Effector memory CD8-positive, alpha-beta T cell (primary cell): ENCODE measurements around the gene DRD3.

Source experiments
- ATAC-seq: fragments of 150-1000 bp; cut with Tn5 transposase; replicated peaks from 2 replicates; pipeline ENCODE4 v1.10.0; 2021; ENCODE audit warnings: mild to moderate bottlenecking, moderate library complexity
- DNase-seq, 3 experiments: peaks; one replicate each; pipeline ENCODE4 v3.0.0; 2021
- H3K27ac Mint-ChIP-seq, 2 donors: one replicate each; pipeline ENCODE4 v1.8.0; 2022; ENCODE audit warnings: mild to moderate bottlenecking in 2 of 2, mixed read lengths in 2 of 2, moderate library complexity in 2 of 2
- H3K27me3 Mint-ChIP-seq, 2 donors: one replicate each; pipeline ENCODE4 v1.8.0; 2022; ENCODE audit warnings: mixed read lengths in 2 of 2
- H3K36me3 Mint-ChIP-seq: one replicate; pipeline ENCODE4 v1.8.0; 2022; ENCODE audit warnings: mild to moderate bottlenecking, moderate library complexity, mixed read lengths; ENCODE audit not compliant: insufficient read depth
- H3K4me1 Mint-ChIP-seq, 2 donors: one replicate each; pipeline ENCODE4 v1.8.0; 2022; ENCODE audit warnings: low read depth in 2 of 2, mixed read lengths in 2 of 2
- H3K4me3 Mint-ChIP-seq, 2 donors: one replicate each; pipeline ENCODE4 v1.8.0; 2022; ENCODE audit warnings: mild to moderate bottlenecking in 2 of 2, mixed read lengths in 2 of 2, moderate library complexity in 2 of 2
- H3K9me3 Mint-ChIP-seq, 2 donors: one replicate each; pipeline ENCODE4 v1.8.0; 2022; ENCODE audit warnings: mixed read lengths in 2 of 2

Gene DRD3

GRCh38 chr3:114127517-114127916 is 51.3 kb downstream of the DRD3 start:
- no peak for ATAC-seq

GRCh38 chr3:114126461-114126860 is 52.4 kb downstream of the DRD3 start:
- peaks cover 7 to 12% of the 10 kb centered on the region in 2 donors for H3K27me3 Mint-ChIP-seq
- DNase-seq: no peak
- ATAC-seq: no peak
- no peaks in the 10 kb centered on the region for H3K4me1 Mint-ChIP-seq
- H3K36me3 Mint-ChIP-seq: peaks cover 5% of the 10 kb centered on the region
- no peak overlapping the region for H3K4me3 Mint-ChIP-seq
- H3K27ac Mint-ChIP-seq: no peak overlapping the region
- H3K9me3 Mint-ChIP-seq: no peaks in the 10 kb centered on the region

More at GRCh38 chr3:114127517-114127916, 51.3 kb downstream of the DRD3 start:
- no peaks in the 10 kb centered on the region for H3K9me3 Mint-ChIP-seq
- peaks cover 5% of the 10 kb centered on the region for H3K36me3 Mint-ChIP-seq
- no peak overlapping the region for H3K27ac Mint-ChIP-seq
- DNase-seq: no peak
- H3K27me3 Mint-ChIP-seq: peaks cover 13 to 21% of the 10 kb centered on the region in 2 donors
- no peaks in the 10 kb centered on the region for H3K4me1 Mint-ChIP-seq
- H3K4me3 Mint-ChIP-seq: no peak overlapping the region

GRCh38 chr3:114122027-114122709 is 56.7 kb downstream of the DRD3 start:
- no peaks in the 10 kb centered on the region for H3K4me1 Mint-ChIP-seq
- no peaks in the 10 kb centered on the region for H3K36me3 Mint-ChIP-seq
- H3K27ac Mint-ChIP-seq: no peak overlapping the region
- H3K9me3 Mint-ChIP-seq: no peaks in the 10 kb centered on the region
- ATAC-seq (no peak), DNase-seq (no peak)
- peaks cover 7 to 12% of the 10 kb centered on the region in 2 donors for H3K27me3 Mint-ChIP-seq
- no peak overlapping the region for H3K4me3 Mint-ChIP-seq

- no peak overlapping the region for H3K4me3 Mint-ChIP-seq
- ATAC-seq (no peak), DNase-seq (no peak)
- no peaks in the 10 kb centered on the region for H3K36me3 Mint-ChIP-seq
- no peaks in the 10 kb centered on the region for H3K4me1 Mint-ChIP-seq
- H3K9me3 Mint-ChIP-seq: no peaks in the 10 kb centered on the region
- H3K27ac Mint-ChIP-seq: no peak overlapping the region
- peaks cover 7 to 12% of the 10 kb centered on the region in 2 donors for H3K27me3 Mint-ChIP-seq
Observed at GRCh38 chr3:114120211-114120610, 58.6 kb downstream of the DRD3 start.

DNA sequence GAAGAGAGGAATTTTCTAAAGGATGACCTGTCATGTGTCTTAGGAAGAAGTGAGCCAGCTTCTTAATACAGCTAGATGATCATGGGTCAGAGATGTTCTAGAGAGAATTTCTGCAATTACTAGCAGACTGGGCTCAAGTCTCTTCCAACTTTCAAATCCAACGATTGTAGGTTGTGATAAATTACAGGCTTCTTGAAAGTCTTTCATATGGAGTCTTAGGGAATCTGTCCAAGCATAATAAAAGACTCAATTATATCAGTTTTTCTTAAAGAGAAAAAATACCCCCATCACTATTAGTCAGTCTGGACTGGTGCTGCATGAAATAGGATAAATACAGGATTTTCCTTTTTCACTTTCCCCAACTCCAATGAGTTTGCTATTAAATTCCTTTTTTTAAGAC is 59.1 kb downstream of the DRD3 start:
- Mint-ChIP-seq H3K4me3 (no peak overlapping the region), H3K27me3 (peaks cover 7 to 12% of the 10 kb centered on the region in 2 donors), H3K4me1 (no peaks in the 10 kb centered on the region), H3K9me3 (no peaks in the 10 kb centered on the region), H3K36me3 (no peaks in the 10 kb centered on the region), H3K27ac (no peak overlapping the region)
- no peak for ATAC-seq
- DNase-seq: no peak

DNA sequence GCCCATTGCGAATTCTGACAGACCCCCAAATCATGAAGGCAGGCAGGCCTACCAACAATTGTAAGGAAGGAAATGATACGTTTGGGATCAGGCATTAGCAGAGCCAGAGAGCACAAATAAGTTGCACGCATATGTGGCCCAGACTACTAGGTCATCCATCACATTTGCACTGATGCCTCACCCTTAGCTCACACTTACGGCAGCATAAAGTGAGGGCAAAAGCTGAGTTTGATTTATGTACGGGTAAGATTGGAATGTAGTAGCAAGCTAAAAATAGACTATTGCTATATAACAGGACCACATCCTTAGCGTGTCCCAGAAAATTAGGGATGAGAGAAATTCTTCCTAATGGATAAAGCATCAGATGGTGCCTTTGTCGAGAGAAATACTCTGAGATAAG is 63.7 kb downstream of the DRD3 start:
- H3K9me3 Mint-ChIP-seq: no peaks in the 10 kb centered on the region
- no peak overlapping the region for H3K4me3 Mint-ChIP-seq
- DNase-seq: no peak
- H3K27ac Mint-ChIP-seq: no peak overlapping the region
- no peaks in the 10 kb centered on the region for H3K4me1 Mint-ChIP-seq
- ATAC-seq: no peak
- H3K36me3 Mint-ChIP-seq: no peaks in the 10 kb centered on the region
- H3K27me3 Mint-ChIP-seq: peaks cover 22 to 25% of the 10 kb centered on the region in 2 donors

- H3K4me3 Mint-ChIP-seq: no peak overlapping the region
- no peaks in the 10 kb centered on the region for H3K36me3 Mint-ChIP-seq
- no peaks in the 10 kb centered on the region for H3K4me1 Mint-ChIP-seq
- ATAC-seq (no peak), DNase-seq (no peak)
- H3K27me3 Mint-ChIP-seq: peaks cover 26 to 29% of the 10 kb centered on the region in 2 donors
- no peak overlapping the region for H3K27ac Mint-ChIP-seq
- H3K9me3 Mint-ChIP-seq: no peaks in the 10 kb centered on the region
Observed at GRCh38 chr3:114114719-114115118, 64.1 kb downstream of the DRD3 start.

DNA sequence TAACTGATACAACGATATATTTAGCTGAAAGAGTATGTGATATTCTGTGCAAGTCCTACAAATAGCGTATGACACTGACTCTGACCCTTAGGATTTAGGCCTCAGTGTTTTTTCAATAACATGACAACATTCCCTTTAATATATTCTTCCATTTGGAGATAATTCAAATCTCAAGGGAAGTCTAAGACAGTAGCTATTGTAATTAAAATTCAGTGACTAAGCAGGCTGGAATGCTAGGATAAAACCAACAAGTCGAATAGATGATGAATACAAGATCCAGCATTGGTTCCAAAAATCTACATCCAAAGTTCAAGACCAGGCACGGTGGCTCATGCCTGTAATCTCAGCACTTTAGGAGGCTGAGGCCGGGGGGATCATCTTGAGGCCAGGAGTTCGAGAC is 66.2 kb downstream of the DRD3 start:
- Mint-ChIP-seq H3K4me3 (no peak overlapping the region), H3K27ac (no peak overlapping the region), H3K27me3 (peaks cover 31 to 34% of the 10 kb centered on the region in 2 donors), H3K36me3 (no peaks in the 10 kb centered on the region), H3K9me3 (no peaks in the 10 kb centered on the region), H3K4me1 (no peaks in the 10 kb centered on the region)
- ATAC-seq (no peak), DNase-seq (no peak)

GRCh38 chr3:114111060-114111770 is 67.6 kb downstream of the DRD3 start:
- Mint-ChIP-seq H3K9me3 (no peaks in the 10 kb centered on the region), H3K27me3 (peaks cover 31 to 34% of the 10 kb centered on the region in 2 donors), H3K36me3 (no peaks in the 10 kb centered on the region), H3K4me1 (no peaks in the 10 kb centered on the region), H3K4me3 (no peak overlapping the region), H3K27ac (no peak overlapping the region)
- DNase-seq (no peak), ATAC-seq (no peak)

DNA sequence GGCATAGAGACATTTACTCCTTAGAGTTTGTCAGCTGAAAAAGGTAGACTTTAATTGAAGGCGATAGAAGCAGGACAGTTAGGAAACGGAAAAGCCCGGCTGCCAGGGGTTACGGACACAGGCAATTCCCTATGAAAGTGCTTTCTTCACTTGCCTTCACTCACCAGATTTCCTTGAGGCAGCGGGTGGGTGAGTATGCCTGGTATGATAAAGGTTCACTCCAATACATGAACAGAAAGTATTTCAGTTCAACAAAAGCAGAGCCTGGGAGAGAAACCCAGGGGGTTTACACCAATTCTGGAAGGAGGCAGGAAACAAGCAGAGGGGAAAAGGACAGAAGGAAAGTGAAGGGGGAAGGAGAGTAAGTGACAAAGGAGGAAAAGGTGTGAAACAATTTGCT is 68.4 kb downstream of the DRD3 start:
- H3K27me3 Mint-ChIP-seq: peaks cover 31 to 34% of the 10 kb centered on the region in 2 donors
- no peak overlapping the region for H3K27ac Mint-ChIP-seq
- H3K9me3 Mint-ChIP-seq: no peaks in the 10 kb centered on the region
- DNase-seq (no peak), ATAC-seq (no peak)
- no peaks in the 10 kb centered on the region for H3K36me3 Mint-ChIP-seq
- no peaks in the 10 kb centered on the region for H3K4me1 Mint-ChIP-seq
- H3K4me3 Mint-ChIP-seq: no peak overlapping the region

GRCh38 chr3:114108137-114108536 is 70.7 kb downstream of the DRD3 start:
- no peaks in the 10 kb centered on the region for H3K4me1 Mint-ChIP-seq
- H3K27me3 Mint-ChIP-seq: peaks cover 31 to 34% of the 10 kb centered on the region in 2 donors
- H3K36me3 Mint-ChIP-seq: no peaks in the 10 kb centered on the region
- no peak overlapping the region for H3K27ac Mint-ChIP-seq
- no peaks in the 10 kb centered on the region for H3K9me3 Mint-ChIP-seq
- H3K4me3 Mint-ChIP-seq: no peak overlapping the region
- no peak for DNase-seq
- no peak for ATAC-seq

DNA sequence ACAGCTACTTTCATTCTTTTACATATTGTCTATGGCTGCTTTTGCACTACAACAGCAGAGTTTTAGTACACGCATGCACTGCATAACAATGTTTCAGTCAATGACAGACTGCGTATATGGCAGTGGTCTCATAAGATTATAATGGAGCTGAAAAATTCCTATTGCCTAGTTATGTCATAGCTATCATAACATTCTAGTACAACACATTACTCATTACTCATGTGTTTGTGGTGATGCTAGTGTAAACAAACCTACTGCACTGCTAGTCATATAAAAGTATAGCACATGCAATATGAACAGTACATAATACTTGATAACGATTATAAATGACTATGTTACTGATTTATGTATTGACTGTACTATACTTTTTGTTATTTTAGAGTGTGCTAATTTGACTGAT is 74.4 kb downstream of the DRD3 start:
- H3K27ac Mint-ChIP-seq: no peak overlapping the region
- no peaks in the 10 kb centered on the region for H3K36me3 Mint-ChIP-seq
- no peak overlapping the region for H3K4me3 Mint-ChIP-seq
- peaks cover 2 to 11% of the 10 kb centered on the region in 2 donors for H3K27me3 Mint-ChIP-seq
- no peaks in the 10 kb centered on the region for H3K9me3 Mint-ChIP-seq
- no peaks in the 10 kb centered on the region for H3K4me1 Mint-ChIP-seq
- no peak for DNase-seq
- ATAC-seq: no peak

- Mint-ChIP-seq H3K4me1 (no peaks in the 10 kb centered on the region), H3K4me3 (no peak overlapping the region), H3K27ac (no peak overlapping the region), H3K27me3 (peaks cover 0 to 9% of the 10 kb centered on the region in 2 donors), H3K36me3 (no peaks in the 10 kb centered on the region), H3K9me3 (no peaks in the 10 kb centered on the region)
- DNase-seq (no peak), ATAC-seq (no peak)
Observed at GRCh38 chr3:114103858-114104257, 75.0 kb downstream of the DRD3 start.

DNA sequence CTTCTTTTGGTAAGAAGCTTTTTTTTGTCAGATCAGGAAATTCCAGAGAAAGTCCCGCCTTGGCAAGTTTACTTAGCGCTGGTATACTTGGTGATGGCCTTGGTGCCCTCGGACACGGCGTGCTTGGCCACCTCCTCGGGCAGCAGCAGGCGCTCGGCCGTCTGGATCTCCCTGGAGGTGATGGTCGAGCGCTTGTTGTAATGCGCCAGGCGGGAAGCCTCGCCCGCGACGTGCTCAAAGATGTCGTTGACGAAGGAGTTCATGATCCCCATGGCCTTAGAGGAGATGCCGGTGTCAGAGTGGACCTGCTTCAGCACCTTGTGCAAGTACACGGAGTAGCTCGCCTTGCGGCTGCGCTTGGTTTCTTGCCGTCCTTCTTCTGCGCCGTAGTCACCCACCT is 75.7 kb downstream of the DRD3 start:
- H3K27me3 Mint-ChIP-seq: peaks cover 0 to 9% of the 10 kb centered on the region in 2 donors
- H3K27ac Mint-ChIP-seq: no peak overlapping the region
- no peak for DNase-seq
- ATAC-seq: no peak
- H3K36me3 Mint-ChIP-seq: no peaks in the 10 kb centered on the region
- no peaks in the 10 kb centered on the region for H3K4me1 Mint-ChIP-seq
- no peaks in the 10 kb centered on the region for H3K9me3 Mint-ChIP-seq
- no peak overlapping the region for H3K4me3 Mint-ChIP-seq
